Pancreas (tissue), 10 donors: ENCODE results near the gene RPL28. TPM values are rescaled to one million over a fixed set of nuclear protein-coding genes. Genes with fewer than 3 reads are reported as not detected.

ENCODE experiments used
- ATAC-seq, 4 donors: fragments of 200-7000 bp; cut with Tn5 transposase; one replicate each; pipeline versions ENCODE4 v1.8.0 to v1.9.1; 2020; ENCODE audit warnings: mild to moderate bottlenecking in 4 of 4, moderate library complexity in 4 of 4
- DNase-seq, 6 donors: peaks; one replicate each; pipeline ENCODE4 v3.0.0-alpha.2; 2020
- FAIRE-seq: peaks from 2 replicates; lab custom pipeline; 2012; peaks lifted over from hg19 to GRCh38; lab: Jason Lieb, UNC
- H3K27ac ChIP-seq, 4 donors: fragments of 200-600 bp; sonication (generic); 1 replicate in 3 of 4; 2 replicates in 1 of 4; pipeline versions ENCODE4 v1.5.0 to v1.8.0; 2020
- H3K27me3 ChIP-seq, 4 donors: fragments of 200-600 bp; one replicate each; pipeline ENCODE4 v1.8.0; 2021
- H3K36me3 ChIP-seq, 3 donors: fragments of 200-600 bp; sonication (generic) in 1 of 3; one replicate each; pipeline versions ENCODE4 v1.5.0 to v1.8.0; 2020 to 2021
- H3K4me1 ChIP-seq, 3 donors: fragments of 200-600 bp; one replicate each; pipeline ENCODE4 v1.8.0; 2021
- H3K4me3 ChIP-seq, 4 donors: fragments of 200-600 bp; sonication (generic) in 2 of 4; one replicate each; pipeline versions ENCODE4 v1.5.0 to v1.8.0; 2020 to 2021
- H3K9me3 ChIP-seq, 4 donors: fragments of 200-600 bp; one replicate each; pipeline ENCODE4 v1.8.0; 2021
- CTCF ChIP-seq, 4 donors: fragments of 200-600 bp; sonication (generic) in 3 of 4; IDR thresholded peaks; one replicate each; pipeline versions ENCODE4 v1.5.0 to v1.8.0; 2021; ENCODE audit warnings: antibody characterized with exemption in 4 of 4
- WGBS, 2 donors: extraction: QIAGEN DNeasy Blood & Tissue Kit; methylation state at CpG; one replicate each; pipeline ENCODE4 v1.1.7; 2013; 5-methylcytosine and 5-hydroxymethylcytosine counted together
- intact Hi-C, 3 donors: fragments of 100-400 bp; cut with DNase I; formaldehyde crosslinking; loops; one replicate each; pipeline versions ENCODE4 v1.11.1 to v1.14.2; 2022
- polyA plus RNA-seq, 2 donors: library from polyadenylated mRNA; stranded (reverse); fragments of 200-250 nt; gene quantifications; one replicate each; pipeline ENCODE4 v1.2.3, GENCODE V29; 2013
- total RNA-seq, 6 donors: library from RNA; stranded (reverse); fragmentation: NEBNext Ultra II Directional in 4 of 6; extraction: Animal tissue kit (Norgen Biotek cat#: 25700) in 4 of 6; gene quantifications; one replicate each; pipeline versions ENCODE4 v1.2.1 to v1.2.4, GENCODE V29; 2021 to 2023
- donor health status: healthy with polysubstance abuse.
- donor health status: DM: no; HTN: no; CAD: no; lungs with moderate emphysema.
- donor health status: DM: no; HTN: no; CAD: no.
- donor health status: control.
- donor health status: control.
- donor health status: Bipolar disorder and iron deficiency.
- donor health status: DM: yes; HTN: yes; CAD: no.
- donor health status: DM: no; HTN: no; CAD: no.
- donor health status: DM: no; HTN: no; CAD: no.
- donor health status: DM: yes; HTN: yes; CAD: no.

RPL28 gene
- total and polyA plus RNA-seq, 8 donors, result 420 to 1,198 (median 819) TPM

GRCh38 chr19:55426042-55426441 lies 40.3 kb downstream of the RPL28 start:
- Histone ChIP-seq H3K4me1 (no peaks in the 10 kb centered on the region), H3K27ac (no peak overlapping the region), H3K27me3 (no peaks in the 10 kb centered on the region), H3K9me3 (no peaks in the 10 kb centered on the region), H3K4me3 (no peak overlapping the region), H3K36me3 (no peaks in the 10 kb centered on the region)
- 27 to 42% methylated on average over 2 of the region's 2 CpGs for WGBS, 2 donors
- DNase-seq (no peak), ATAC-seq (no peak), FAIRE-seq (no peak)
- TF ChIP-seq CTCF (IDR thresholded peaks at IDR 0.05), result no peak
- intact Hi-C loops, result no loop called here

GRCh38 chr19:55431183-55431582 lies 45.5 kb downstream of the RPL28 start:
- no peak overlapping the region for H3K4me3 ChIP-seq
- no peaks in the 10 kb centered on the region for H3K4me1 ChIP-seq
- no peak for ATAC-seq
- H3K27ac ChIP-seq, result no peak overlapping the region
- peaks cover 0 to 8% (median 2%) of the 10 kb centered on the region in 4 donors for H3K27me3 ChIP-seq
- no peaks in the 10 kb centered on the region for H3K9me3 ChIP-seq
- intact Hi-C loops, result no loop called here
- no peaks in the 10 kb centered on the region for H3K36me3 ChIP-seq
- no peak for DNase-seq
- 81 to 100% methylated on average over 1 of the region's 1 CpG for WGBS, 2 donors
- FAIRE-seq, result no peak
- TF ChIP-seq CTCF (IDR thresholded peaks at IDR 0.05), result no peak

- TF ChIP-seq CTCF (IDR thresholded peaks at IDR 0.05), result no peak
- Histone ChIP-seq H3K4me1 (no peaks in the 10 kb centered on the region), H3K27ac (no peak overlapping the region), H3K4me3 (no peak overlapping the region), H3K36me3 (no peaks in the 10 kb centered on the region), H3K27me3 (peaks cover 0 to 8% (median 2%) of the 10 kb centered on the region in 4 donors), H3K9me3 (no peaks in the 10 kb centered on the region)
- FAIRE-seq, result no peak
- DNase-seq, result no peak
- intact Hi-C loops, result no loop called here
- 76 to 77% methylated on average over 14 of the region's 14 CpGs for WGBS, 2 donors
- no peak for ATAC-seq
Observed at GRCh38 chr19:55432241-55432959, 46.7 kb downstream of the RPL28 start.

- TF ChIP-seq CTCF (IDR thresholded peaks at IDR 0.05), result no peak
- Histone ChIP-seq H3K27ac (no peak overlapping the region), H3K36me3 (no peaks in the 10 kb centered on the region), H3K27me3 (peaks cover 0 to 8% (median 2%) of the 10 kb centered on the region in 4 donors), H3K4me1 (no peaks in the 10 kb centered on the region), H3K4me3 (no peak overlapping the region), H3K9me3 (no peaks in the 10 kb centered on the region)
- ATAC-seq (no peak), DNase-seq (peak in 1 of 6 donors; percentile 71), FAIRE-seq (no peak)
- intact Hi-C loops, result no loop called here
- WGBS, 2 donors, result 1 to 5% methylated on average over 19 to 48 of the region's 48 CpGs
Observed at GRCh38 chr19:55433292-55433691, 47.6 kb downstream of the RPL28 start.

- intact Hi-C loops, result no loop called here
- Histone ChIP-seq H3K36me3 (no peaks in the 10 kb centered on the region), H3K4me1 (no peaks in the 10 kb centered on the region), H3K27ac (no peak overlapping the region), H3K9me3 (no peaks in the 10 kb centered on the region), H3K27me3 (peaks cover 0 to 8% (median 2%) of the 10 kb centered on the region in 4 donors), H3K4me3 (no peak overlapping the region)
- TF ChIP-seq CTCF (IDR thresholded peaks at IDR 0.05), result no peak
- DNase-seq (no peak), FAIRE-seq (no peak), ATAC-seq (no peak)
- WGBS, 2 donors, result 69 to 94% methylated on average over 4 of the region's 4 CpGs
Observed at GRCh38 chr19:55434356-55434919, 48.7 kb downstream of the RPL28 start.
